ENCODE data around the gene RANBP9. TPM values are rescaled to one million over a fixed set of nuclear protein-coding genes. Genes with fewer than 3 reads are reported as not detected.

Gene RANBP9
- total and polyA plus RNA-seq, 11 donors, result 9.3 to 43.7 (median 32.3) TPM

GRCh38 chr6:13725570-13725969, 13.9 kb upstream of the RANBP9 start:
- 77 to 85% (median 84%) methylated on average over 2 of the region's 2 CpGs for WGBS, 4 donors
- TF ChIP-seq POLR2A (IDR thresholded peaks at IDR 0.05) (no peak), CTCF (IDR thresholded peaks at IDR 0.05) (no peak)
- H3K27me3 ChIP-seq, result no peaks in the 10 kb centered on the region

GRCh38 chr6:13725052-13725451, 13.4 kb upstream of the RANBP9 start:
- no peak for ATAC-seq
- no peak for TF ChIP-seq POLR2A (IDR thresholded peaks at IDR 0.05)
- TF ChIP-seq CTCF (IDR thresholded peaks at IDR 0.05), result no peak
- DNase-seq, result no peak
- H3K36me3 ChIP-seq, result no peaks in the 10 kb centered on the region
- H3K4me1 ChIP-seq, result no peaks in the 10 kb centered on the region
- no peak overlapping the region for H3K4me3 ChIP-seq
- WGBS, 4 donors, result 95 to 98% (median 98%) methylated on average over 3 of the region's 3 CpGs
- no peaks in the 10 kb centered on the region for H3K9me3 ChIP-seq
- intact Hi-C loops (cut with DNase I), result no loop called here
- H3K27me3 ChIP-seq, result no peaks in the 10 kb centered on the region
- H3K27ac ChIP-seq, result no peak overlapping the region

More at GRCh38 chr6:13725570-13725969, 13.9 kb upstream of the RANBP9 start:
- Histone ChIP-seq H3K4me3 (no peak overlapping the region), H3K4me1 (no peaks in the 10 kb centered on the region), H3K9me3 (no peaks in the 10 kb centered on the region), H3K27ac (no peak overlapping the region), H3K36me3 (no peaks in the 10 kb centered on the region)
- ATAC-seq, result no peak
- intact Hi-C loops (cut with DNase I), result no loop called here
- no peak for DNase-seq

- Histone ChIP-seq H3K4me1 (no peaks in the 10 kb centered on the region), H3K36me3 (no peaks in the 10 kb centered on the region), H3K27ac (no peak overlapping the region), H3K4me3 (no peak overlapping the region), H3K27me3 (no peaks in the 10 kb centered on the region), H3K9me3 (no peaks in the 10 kb centered on the region)
- intact Hi-C loops (cut with DNase I), result no loop called here
- 54 to 69% (median 58%) methylated on average over 4 of the region's 4 CpGs for whole genome bisulfite sequencing, 4 donors
- ATAC-seq (no peak), DNase-seq (no peak)
- TF ChIP-seq POLR2A (IDR thresholded peaks at IDR 0.05) (no peak), CTCF (IDR thresholded peaks at IDR 0.05) (no peak)
Observed at GRCh38 chr6:13724182-13724581, 12.5 kb upstream of the RANBP9 start.

- WGBS, 4 donors, result 82 to 91% (median 89%) methylated on average over 5 of the region's 5 CpGs
- Histone ChIP-seq H3K27me3 (no peaks in the 10 kb centered on the region), H3K4me1 (no peaks in the 10 kb centered on the region), H3K9me3 (no peaks in the 10 kb centered on the region), H3K27ac (no peak overlapping the region), H3K4me3 (no peak overlapping the region), H3K36me3 (no peaks in the 10 kb centered on the region)
- no peak for DNase-seq
- TF ChIP-seq CTCF (IDR thresholded peaks at IDR 0.05) (no peak), POLR2A (IDR thresholded peaks at IDR 0.05) (no peak)
- no peak for ATAC-seq
- intact Hi-C loops (cut with DNase I), result no loop called here
Observed at GRCh38 chr6:13722880-13723279, 11.2 kb upstream of the RANBP9 start.
